HG03378 (cell line): ENCODE results near the gene MAP1B.

ENCODE experiments used
- ATAC-seq: cut with Tn5 transposase; IDR thresholded peaks from one replicate; pipeline ENCODE4 v1.9.1; 2021; ENCODE audit warnings: mild to moderate bottlenecking, moderate library complexity; ENCODE audit not compliant: unreplicated experiment

Gene MAP1B

DNA sequence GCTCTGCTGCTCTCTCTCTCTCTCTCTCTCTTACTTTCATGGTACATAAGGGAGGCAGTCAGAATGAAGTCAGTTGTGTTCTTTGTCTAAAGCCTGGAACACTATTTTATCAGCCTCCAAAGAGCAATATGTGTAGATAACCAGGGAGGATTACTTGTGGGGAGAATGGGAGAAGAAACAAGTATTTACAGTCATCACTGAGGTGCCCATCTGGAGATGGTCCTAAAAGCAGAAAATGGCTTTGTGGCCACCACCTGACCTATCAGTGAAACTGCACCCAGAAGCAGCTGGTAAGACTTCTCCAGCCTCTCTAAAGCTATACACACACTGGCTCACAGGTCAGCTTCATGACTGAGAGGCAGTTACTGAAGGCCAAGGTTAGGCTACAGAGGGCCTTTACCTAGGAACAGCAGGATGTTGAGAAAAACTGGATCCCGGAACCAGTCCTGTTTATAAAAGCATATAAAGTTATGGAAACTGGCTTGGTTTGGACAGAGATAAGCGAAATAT, 137.6 kb downstream of the MAP1B start:
- ATAC-seq = peak; percentile 84

- ATAC-seq = no peak
Observed at GRCh38 chr5:72245546-72245945, 138.3 kb downstream of the MAP1B start.

DNA sequence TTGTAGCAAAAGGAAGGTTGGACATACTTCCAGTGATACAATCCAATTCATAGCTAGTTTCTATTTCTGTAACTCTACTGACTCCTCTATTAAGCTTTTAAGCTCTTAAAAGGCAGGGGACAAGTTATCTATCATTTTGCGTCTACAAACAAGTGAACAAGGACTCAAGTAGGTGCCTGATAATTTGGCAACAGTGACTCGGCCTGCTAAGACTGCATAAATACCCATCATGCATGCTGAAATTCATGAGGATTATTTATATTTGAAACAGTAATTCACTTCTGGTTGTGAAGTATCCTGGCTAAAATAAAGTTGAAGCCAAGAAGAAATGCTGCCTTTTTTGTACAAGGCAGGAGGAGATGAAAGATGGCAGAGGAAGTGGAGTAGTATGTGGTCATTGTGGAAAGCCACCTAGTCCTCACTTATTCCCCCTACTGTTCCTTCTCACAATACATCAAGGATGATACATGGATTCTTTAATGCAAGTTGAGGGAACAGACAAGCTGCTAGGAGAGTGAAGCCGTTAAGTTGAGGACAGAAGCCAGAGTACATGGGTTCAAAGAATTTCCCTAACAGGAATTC, 138.8 kb downstream of the MAP1B start:
- ATAC-seq = no peak

DNA sequence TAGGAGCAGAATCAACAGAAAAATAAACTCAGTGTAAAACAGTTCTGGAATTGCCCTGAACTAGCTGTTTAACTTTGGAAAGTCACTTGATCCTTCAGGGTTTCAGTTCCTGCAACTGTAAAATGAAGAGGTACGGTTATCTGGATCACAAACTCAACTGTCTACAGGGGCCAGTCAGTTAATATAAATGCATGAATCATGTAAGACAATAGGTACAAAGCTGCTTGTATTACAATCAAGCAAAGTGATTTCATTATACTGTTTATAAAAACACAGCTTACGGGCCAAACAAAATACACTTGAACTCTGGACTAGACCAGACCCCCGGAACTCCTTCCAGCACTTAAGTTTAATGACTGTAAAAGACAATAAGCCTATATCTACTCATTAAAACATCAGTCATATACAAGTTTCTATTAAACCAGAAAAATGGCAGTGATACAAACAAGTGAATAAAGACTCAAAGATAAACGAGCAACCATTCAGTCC, 139.7 kb downstream of the MAP1B start:
- ATAC-seq = no peak

DNA sequence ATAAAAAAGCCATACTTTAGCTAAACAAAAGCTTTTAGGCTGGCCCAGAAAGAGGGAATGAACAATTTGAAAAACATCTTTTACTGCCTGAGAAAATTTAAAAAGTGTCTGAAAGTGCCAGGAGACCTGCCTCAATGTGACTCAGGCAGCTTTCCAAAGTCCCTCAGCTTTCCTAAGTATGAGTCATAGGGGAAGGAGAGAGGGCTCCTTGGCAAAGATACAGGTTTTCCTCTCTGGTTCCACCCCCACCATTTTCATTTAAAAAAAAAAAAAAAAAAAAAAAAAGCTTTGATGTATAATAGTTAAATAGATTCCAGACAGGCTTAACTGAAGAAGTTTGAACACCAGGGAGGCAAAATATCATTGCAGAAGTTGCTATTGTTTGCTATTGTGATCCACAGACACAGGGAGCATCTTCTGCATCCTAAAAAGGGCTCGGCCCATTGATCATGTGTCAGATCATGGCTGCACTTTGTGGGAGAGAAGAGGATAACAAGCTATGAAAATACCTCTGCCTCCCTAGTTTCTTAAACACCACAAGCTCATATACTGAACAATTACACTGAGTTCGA, 141.2 kb downstream of the MAP1B start:
- ATAC-seq = no peak

- no peak for ATAC-seq
Observed at GRCh38 chr5:72251386-72251785, 144.1 kb downstream of the MAP1B start.

DNA sequence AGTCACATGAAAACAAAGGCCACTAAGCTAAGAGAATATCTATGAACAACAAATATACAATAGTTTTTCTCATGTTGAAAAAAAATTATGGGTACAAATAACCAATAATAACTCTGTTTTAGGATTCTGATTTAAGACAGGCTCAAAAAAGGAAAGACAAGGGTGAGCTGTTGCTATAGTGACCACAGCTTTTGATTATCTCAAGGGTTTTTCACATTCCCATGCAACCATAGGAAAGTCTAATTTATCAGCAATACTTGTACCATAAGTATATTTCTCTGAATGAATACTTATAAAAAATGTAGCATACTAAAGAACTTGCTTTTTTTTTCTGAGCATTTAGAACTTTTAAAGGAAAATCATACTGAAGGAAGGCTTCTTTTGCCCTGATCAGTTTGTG, 144.7 kb downstream of the MAP1B start:
- ATAC-seq = no peak

DNA sequence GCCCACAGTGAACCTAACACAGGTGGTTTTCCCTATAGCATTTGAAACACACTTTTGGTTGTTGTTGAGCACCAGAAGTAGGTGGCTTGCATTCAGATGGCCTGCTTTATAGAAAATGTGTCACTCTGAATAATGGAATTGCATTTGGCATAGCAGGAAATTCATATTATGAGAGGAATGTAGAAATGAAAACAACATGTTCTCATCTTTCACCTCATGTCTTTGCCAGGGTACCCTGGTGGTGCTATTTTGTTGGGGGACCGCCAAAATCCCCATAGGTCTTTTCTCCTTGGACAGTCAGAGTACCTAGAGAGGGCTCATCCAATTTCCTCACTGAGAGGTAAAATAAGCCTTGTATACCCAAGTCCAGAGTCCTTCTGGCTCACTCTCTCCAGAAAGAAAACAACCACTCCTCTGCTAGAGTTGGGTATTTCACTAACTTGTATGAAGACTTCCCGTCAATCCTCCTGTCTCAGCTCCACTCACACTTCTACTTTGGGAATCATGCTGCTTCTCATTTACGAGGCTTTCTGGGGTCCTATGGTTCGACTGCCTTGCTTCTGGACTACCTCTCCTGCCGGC, 145.4 kb downstream of the MAP1B start:
- no peak for ATAC-seq

DNA sequence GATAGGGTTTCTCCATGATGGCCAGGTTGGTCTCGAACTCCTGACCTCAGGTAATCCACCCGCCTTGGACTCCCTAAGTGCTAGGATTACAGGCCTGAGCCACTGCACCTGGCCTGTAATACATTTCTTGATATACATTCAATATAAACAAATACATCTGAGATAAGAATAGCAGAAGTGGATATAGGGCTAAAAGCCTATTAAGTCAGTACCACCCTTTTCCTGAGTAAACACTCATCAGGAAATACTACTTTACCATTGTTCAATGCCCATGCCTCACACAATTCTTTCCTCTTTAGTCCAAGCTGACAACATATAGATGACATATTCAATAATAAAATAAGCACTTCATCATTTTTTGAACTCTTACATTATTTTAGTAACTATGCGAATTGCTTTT, 148.0 kb downstream of the MAP1B start:
- no peak for ATAC-seq

- ATAC-seq = no peak
Observed at GRCh38 chr5:72255670-72256069, 148.4 kb downstream of the MAP1B start.

GRCh38 chr5:72256536-72256935, 149.3 kb downstream of the MAP1B start:
- no peak for ATAC-seq
